ENCODE data around the gene SULT1E1.

Gene SULT1E1

GRCh38 chr4:69877453-69877852, 17.5 kb upstream of the SULT1E1 start:
- H3K4me3 ChIP-seq (ENCODE audit: insufficient read depth, low read depth, low read length, poor library complexity, severe bottlenecking), result no peak overlapping the region
- no peak for DNase-seq
- no peaks in the 10 kb centered on the region for H3K4me1 ChIP-seq (ENCODE audit: control insufficient read depth, insufficient read depth, low read length, poor library complexity, severe bottlenecking)
- no peaks in the 10 kb centered on the region for H3K9me3 ChIP-seq (ENCODE audit: control insufficient read depth, low read length)
- H3K27me3 ChIP-seq (replicated peaks; ENCODE audit: control insufficient read depth, insufficient read depth, low read length, poor library complexity, severe bottlenecking), result no peaks in the 10 kb centered on the region
- no peaks in the 10 kb centered on the region for H3K36me3 ChIP-seq (ENCODE audit: control insufficient read depth, insufficient read depth, low read length)
- no peak overlapping the region for H3K27ac ChIP-seq (ENCODE audit: insufficient read depth, low read length, poor library complexity, severe bottlenecking)

- H3K4me3 ChIP-seq (ENCODE audit: insufficient read depth, low read depth, low read length, poor library complexity, severe bottlenecking), result no peak overlapping the region
- H3K9me3 ChIP-seq (ENCODE audit: control insufficient read depth, low read length), result no peaks in the 10 kb centered on the region
- no peak for DNase-seq
- no peaks in the 10 kb centered on the region for H3K36me3 ChIP-seq (ENCODE audit: control insufficient read depth, insufficient read depth, low read length)
- no peaks in the 10 kb centered on the region for H3K4me1 ChIP-seq (ENCODE audit: control insufficient read depth, insufficient read depth, low read length, poor library complexity, severe bottlenecking)
- H3K27ac ChIP-seq (ENCODE audit: insufficient read depth, low read length, poor library complexity, severe bottlenecking), result no peak overlapping the region
- H3K27me3 ChIP-seq (replicated peaks; ENCODE audit: control insufficient read depth, insufficient read depth, low read length, poor library complexity, severe bottlenecking), result no peaks in the 10 kb centered on the region
Observed at GRCh38 chr4:69876071-69876470, 16.1 kb upstream of the SULT1E1 start.

GRCh38 chr4:69875576-69875975, 15.6 kb upstream of the SULT1E1 start:
- no peaks in the 10 kb centered on the region for H3K9me3 ChIP-seq (ENCODE audit: control insufficient read depth, low read length)
- H3K4me1 ChIP-seq (ENCODE audit: control insufficient read depth, insufficient read depth, low read length, poor library complexity, severe bottlenecking), result no peaks in the 10 kb centered on the region
- no peak overlapping the region for H3K27ac ChIP-seq (ENCODE audit: insufficient read depth, low read length, poor library complexity, severe bottlenecking)
- H3K4me3 ChIP-seq (ENCODE audit: insufficient read depth, low read depth, low read length, poor library complexity, severe bottlenecking), result no peak overlapping the region
- no peaks in the 10 kb centered on the region for H3K27me3 ChIP-seq (replicated peaks; ENCODE audit: control insufficient read depth, insufficient read depth, low read length, poor library complexity, severe bottlenecking)
- no peaks in the 10 kb centered on the region for H3K36me3 ChIP-seq (ENCODE audit: control insufficient read depth, insufficient read depth, low read length)
- DNase-seq, result no peak

GRCh38 chr4:69874507-69874906, 14.6 kb upstream of the SULT1E1 start:
- Histone ChIP-seq H3K4me1 (ENCODE audit: control insufficient read depth, insufficient read depth, low read length, poor library complexity, severe bottlenecking) (no peaks in the 10 kb centered on the region), H3K4me3 (ENCODE audit: insufficient read depth, low read depth, low read length, poor library complexity, severe bottlenecking) (no peak overlapping the region), H3K9me3 (ENCODE audit: control insufficient read depth, low read length) (no peaks in the 10 kb centered on the region), H3K36me3 (ENCODE audit: control insufficient read depth, insufficient read depth, low read length) (no peaks in the 10 kb centered on the region), H3K27me3 (replicated peaks; ENCODE audit: control insufficient read depth, insufficient read depth, low read length, poor library complexity, severe bottlenecking) (no peaks in the 10 kb centered on the region), H3K27ac (ENCODE audit: insufficient read depth, low read length, poor library complexity, severe bottlenecking) (no peak overlapping the region)
- no peak for DNase-seq

- no peak overlapping the region for H3K4me3 ChIP-seq (ENCODE audit: insufficient read depth, low read depth, low read length, poor library complexity, severe bottlenecking)
- no peaks in the 10 kb centered on the region for H3K4me1 ChIP-seq (ENCODE audit: control insufficient read depth, insufficient read depth, low read length, poor library complexity, severe bottlenecking)
- no peak for DNase-seq
- no peaks in the 10 kb centered on the region for H3K27me3 ChIP-seq (replicated peaks; ENCODE audit: control insufficient read depth, insufficient read depth, low read length, poor library complexity, severe bottlenecking)
- no peaks in the 10 kb centered on the region for H3K9me3 ChIP-seq (ENCODE audit: control insufficient read depth, low read length)
- no peaks in the 10 kb centered on the region for H3K36me3 ChIP-seq (ENCODE audit: control insufficient read depth, insufficient read depth, low read length)
- no peak overlapping the region for H3K27ac ChIP-seq (ENCODE audit: insufficient read depth, low read length, poor library complexity, severe bottlenecking)
Observed at GRCh38 chr4:69861756-69862155, 1.8 kb upstream of the SULT1E1 start.

GRCh38 chr4:69860521-69861298, 765 bp upstream of the SULT1E1 start:
- Histone ChIP-seq H3K27me3 (replicated peaks; ENCODE audit: control insufficient read depth, insufficient read depth, low read length, poor library complexity, severe bottlenecking) (no peaks in the 10 kb centered on the region), H3K27ac (ENCODE audit: insufficient read depth, low read length, poor library complexity, severe bottlenecking) (no peak overlapping the region), H3K9me3 (ENCODE audit: control insufficient read depth, low read length) (no peaks in the 10 kb centered on the region), H3K36me3 (ENCODE audit: control insufficient read depth, insufficient read depth, low read length) (no peaks in the 10 kb centered on the region), H3K4me3 (ENCODE audit: insufficient read depth, low read depth, low read length, poor library complexity, severe bottlenecking) (no peak overlapping the region), H3K4me1 (ENCODE audit: control insufficient read depth, insufficient read depth, low read length, poor library complexity, severe bottlenecking) (no peaks in the 10 kb centered on the region)
- DNase-seq, result no peak

- DNase-seq, result no peak
- no peak overlapping the region for H3K27ac ChIP-seq (ENCODE audit: insufficient read depth, low read length, poor library complexity, severe bottlenecking)
- no peaks in the 10 kb centered on the region for H3K4me1 ChIP-seq (ENCODE audit: control insufficient read depth, insufficient read depth, low read length, poor library complexity, severe bottlenecking)
- H3K9me3 ChIP-seq (ENCODE audit: control insufficient read depth, low read length), result no peaks in the 10 kb centered on the region
- H3K4me3 ChIP-seq (ENCODE audit: insufficient read depth, low read depth, low read length, poor library complexity, severe bottlenecking), result no peak overlapping the region
- no peaks in the 10 kb centered on the region for H3K27me3 ChIP-seq (replicated peaks; ENCODE audit: control insufficient read depth, insufficient read depth, low read length, poor library complexity, severe bottlenecking)
- no peaks in the 10 kb centered on the region for H3K36me3 ChIP-seq (ENCODE audit: control insufficient read depth, insufficient read depth, low read length)
Observed at GRCh38 chr4:69859140-69859685, 732 bp downstream of the SULT1E1 start.

GRCh38 chr4:69858690-69859089, 1.3 kb downstream of the SULT1E1 start:
- H3K4me1 ChIP-seq (ENCODE audit: control insufficient read depth, insufficient read depth, low read length, poor library complexity, severe bottlenecking), result no peaks in the 10 kb centered on the region
- DNase-seq, result no peak
- no peaks in the 10 kb centered on the region for H3K27me3 ChIP-seq (replicated peaks; ENCODE audit: control insufficient read depth, insufficient read depth, low read length, poor library complexity, severe bottlenecking)
- H3K27ac ChIP-seq (ENCODE audit: insufficient read depth, low read length, poor library complexity, severe bottlenecking), result no peak overlapping the region
- no peaks in the 10 kb centered on the region for H3K36me3 ChIP-seq (ENCODE audit: control insufficient read depth, insufficient read depth, low read length)
- no peaks in the 10 kb centered on the region for H3K9me3 ChIP-seq (ENCODE audit: control insufficient read depth, low read length)
- no peak overlapping the region for H3K4me3 ChIP-seq (ENCODE audit: insufficient read depth, low read depth, low read length, poor library complexity, severe bottlenecking)

- no peak for DNase-seq
- H3K4me3 ChIP-seq (ENCODE audit: insufficient read depth, low read depth, low read length, poor library complexity, severe bottlenecking), result no peak overlapping the region
- H3K27me3 ChIP-seq (replicated peaks; ENCODE audit: control insufficient read depth, insufficient read depth, low read length, poor library complexity, severe bottlenecking), result no peaks in the 10 kb centered on the region
- no peak overlapping the region for H3K27ac ChIP-seq (ENCODE audit: insufficient read depth, low read length, poor library complexity, severe bottlenecking)
- H3K4me1 ChIP-seq (ENCODE audit: control insufficient read depth, insufficient read depth, low read length, poor library complexity, severe bottlenecking), result no peaks in the 10 kb centered on the region
- no peaks in the 10 kb centered on the region for H3K36me3 ChIP-seq (ENCODE audit: control insufficient read depth, insufficient read depth, low read length)
- H3K9me3 ChIP-seq (ENCODE audit: control insufficient read depth, low read length), result no peaks in the 10 kb centered on the region
Observed at GRCh38 chr4:69855822-69856221, 4.1 kb downstream of the SULT1E1 start.

- Histone ChIP-seq H3K27me3 (replicated peaks; ENCODE audit: control insufficient read depth, insufficient read depth, low read length, poor library complexity, severe bottlenecking) (no peaks in the 10 kb centered on the region), H3K36me3 (ENCODE audit: control insufficient read depth, insufficient read depth, low read length) (no peaks in the 10 kb centered on the region), H3K9me3 (ENCODE audit: control insufficient read depth, low read length) (no peaks in the 10 kb centered on the region), H3K27ac (ENCODE audit: insufficient read depth, low read length, poor library complexity, severe bottlenecking) (no peak overlapping the region), H3K4me3 (ENCODE audit: insufficient read depth, low read depth, low read length, poor library complexity, severe bottlenecking) (no peak overlapping the region), H3K4me1 (ENCODE audit: control insufficient read depth, insufficient read depth, low read length, poor library complexity, severe bottlenecking) (no peaks in the 10 kb centered on the region)
- no peak for DNase-seq
Observed at GRCh38 chr4:69849969-69850368, 10.0 kb downstream of the SULT1E1 start.
